Nephron progenitor cell (in vitro differentiated cells): ENCODE measurements around the gene GLIS1.
A peak's percentile ranks its signal among the peaks of the same experiment; 100 is the strongest.

Experiments
- DNase-seq: peaks from one replicate; pipeline ENCODE4 v3.0.0; 2021
- H3K27ac Mint-ChIP-seq: 2 replicates; pipeline ENCODE4 v1.8.0; 2021; ENCODE audit warnings: mild to moderate bottlenecking, moderate library complexity, mixed read lengths
- H3K27me3 Mint-ChIP-seq: 2 replicates; pipeline ENCODE4 v1.8.0; 2021; ENCODE audit warnings: mild to moderate bottlenecking, low read depth, mixed read lengths; ENCODE audit not compliant: poor library complexity
- H3K36me3 Mint-ChIP-seq: 2 replicates; pipeline ENCODE4 v1.8.0; 2021; ENCODE audit warnings: low read depth, mixed read lengths
- H3K4me1 Mint-ChIP-seq: 2 replicates; pipeline ENCODE4 v1.8.0; 2021; ENCODE audit warnings: mixed read lengths
- H3K4me3 Mint-ChIP-seq: 2 replicates; pipeline ENCODE4 v1.8.0; 2021; ENCODE audit warnings: mild to moderate bottlenecking, moderate library complexity, mixed read lengths
- H3K9me3 Mint-ChIP-seq: 2 replicates; pipeline ENCODE4 v1.8.0; 2021; ENCODE audit warnings: mild to moderate bottlenecking, moderate library complexity, mixed read lengths
- TF ChIP-seq, protein P1 (sequence below): fragments of 200-600 bp; sonication (generic); IDR thresholded peaks from 2 replicates; pipeline ENCODE4 v1.5.0; 2021; ENCODE audit warnings: antibody characterized with exemption

Gene GLIS1

DNA sequence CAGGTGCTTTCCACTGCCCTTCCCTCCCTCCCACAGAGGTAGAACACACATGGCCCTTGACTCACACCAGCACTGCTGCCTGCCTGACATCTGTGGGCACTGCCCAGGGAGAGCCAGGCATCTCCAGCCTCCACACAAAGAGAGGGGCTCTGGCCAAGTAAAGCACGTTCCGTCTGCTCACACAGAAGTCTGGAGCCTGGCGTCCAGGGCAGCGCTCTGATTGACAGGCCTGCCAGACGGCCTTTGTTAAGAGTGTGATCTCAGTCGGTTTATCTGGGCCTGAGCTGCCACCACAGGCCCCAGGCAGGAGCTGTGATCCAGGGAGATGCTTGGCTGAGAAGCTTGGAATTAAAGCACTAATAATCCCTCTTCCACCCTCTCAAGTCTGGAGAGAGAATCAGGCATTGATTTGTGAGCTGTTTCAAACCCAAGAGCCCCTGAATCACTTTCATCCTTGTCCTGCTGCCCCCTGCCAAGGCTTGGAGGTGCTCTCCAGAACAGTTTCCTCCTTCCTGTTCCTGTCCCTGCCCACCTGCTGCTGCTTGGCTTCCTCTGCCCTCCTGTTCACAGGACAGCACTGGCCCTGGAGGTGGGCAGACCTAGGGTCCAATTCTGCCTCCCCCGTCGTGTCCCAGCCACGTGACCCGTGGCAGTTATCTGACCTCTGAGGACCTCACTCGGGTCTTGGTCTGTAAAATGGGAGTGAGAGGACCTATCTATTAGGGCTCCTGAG, 276.0 kb downstream of the GLIS1 start:
- peaks cover 81% of the 10 kb centered on the region for H3K4me1 Mint-ChIP-seq
- TF ChIP-seq, protein P1, sequence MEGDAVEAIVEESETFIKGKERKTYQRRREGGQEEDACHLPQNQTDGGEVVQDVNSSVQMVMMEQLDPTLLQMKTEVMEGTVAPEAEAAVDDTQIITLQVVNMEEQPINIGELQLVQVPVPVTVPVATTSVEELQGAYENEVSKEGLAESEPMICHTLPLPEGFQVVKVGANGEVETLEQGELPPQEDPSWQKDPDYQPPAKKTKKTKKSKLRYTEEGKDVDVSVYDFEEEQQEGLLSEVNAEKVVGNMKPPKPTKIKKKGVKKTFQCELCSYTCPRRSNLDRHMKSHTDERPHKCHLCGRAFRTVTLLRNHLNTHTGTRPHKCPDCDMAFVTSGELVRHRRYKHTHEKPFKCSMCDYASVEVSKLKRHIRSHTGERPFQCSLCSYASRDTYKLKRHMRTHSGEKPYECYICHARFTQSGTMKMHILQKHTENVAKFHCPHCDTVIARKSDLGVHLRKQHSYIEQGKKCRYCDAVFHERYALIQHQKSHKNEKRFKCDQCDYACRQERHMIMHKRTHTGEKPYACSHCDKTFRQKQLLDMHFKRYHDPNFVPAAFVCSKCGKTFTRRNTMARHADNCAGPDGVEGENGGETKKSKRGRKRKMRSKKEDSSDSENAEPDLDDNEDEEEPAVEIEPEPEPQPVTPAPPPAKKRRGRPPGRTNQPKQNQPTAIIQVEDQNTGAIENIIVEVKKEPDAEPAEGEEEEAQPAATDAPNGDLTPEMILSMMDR, result no peak
- H3K36me3 Mint-ChIP-seq, result no peaks in the 10 kb centered on the region
- peaks cover 9% of the 10 kb centered on the region for H3K9me3 Mint-ChIP-seq
- H3K27ac Mint-ChIP-seq, result peak overlapping the region; percentile 85
- H3K27me3 Mint-ChIP-seq, result peaks cover 6% of the 10 kb centered on the region
- no peak for DNase-seq
- peak overlapping the region; percentile 55 for H3K4me3 Mint-ChIP-seq

GRCh38 chr1:53462193-53462592, 276.8 kb downstream of the GLIS1 start:
- Mint-ChIP-seq H3K27ac (no peak overlapping the region), H3K27me3 (peaks cover 6% of the 10 kb centered on the region), H3K9me3 (peaks cover 9% of the 10 kb centered on the region), H3K4me1 (peaks cover 74% of the 10 kb centered on the region), H3K4me3 (no peak overlapping the region), H3K36me3 (no peaks in the 10 kb centered on the region)
- DNase-seq, result no peak
- TF ChIP-seq, protein P1, result no peak

DNA sequence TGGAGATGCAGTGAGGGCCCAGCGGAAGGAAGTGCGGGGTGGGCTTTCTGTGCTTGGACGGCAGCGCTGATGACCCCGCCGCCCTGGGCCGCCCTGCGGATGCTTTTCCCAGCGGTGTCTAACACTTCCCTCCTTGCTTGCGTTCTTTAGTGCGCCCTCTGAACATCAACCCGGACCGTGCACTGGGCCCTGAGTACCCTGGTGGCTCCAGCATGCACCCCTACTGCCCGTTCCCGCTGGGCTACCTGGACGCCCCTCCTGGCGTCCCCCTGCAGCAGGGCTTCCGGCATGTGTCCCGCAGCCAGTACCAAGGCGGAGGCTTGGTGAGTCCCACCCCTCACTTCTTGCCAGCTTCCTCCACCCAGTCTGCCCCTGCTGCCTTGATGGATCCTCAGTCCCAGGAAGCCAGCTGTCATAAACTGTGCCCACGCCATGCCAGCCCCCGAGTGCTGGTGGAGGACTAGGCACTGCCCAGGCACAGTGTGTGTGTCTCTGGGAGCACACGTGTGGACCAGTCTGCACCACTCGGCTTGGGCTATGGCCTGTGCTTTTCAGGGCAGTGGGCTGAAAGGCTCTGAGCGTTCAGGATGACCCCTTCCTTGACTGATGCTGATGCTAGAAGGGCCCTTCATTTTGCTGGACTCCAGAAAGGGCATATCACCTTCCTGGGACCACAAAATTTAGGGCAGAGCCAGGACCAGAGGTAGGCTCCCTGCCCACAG, 277.5 kb downstream of the GLIS1 start:
- Mint-ChIP-seq H3K4me1 (peaks cover 69% of the 10 kb centered on the region), H3K27me3 (peaks cover 6% of the 10 kb centered on the region), H3K4me3 (no peak overlapping the region)

DNA sequence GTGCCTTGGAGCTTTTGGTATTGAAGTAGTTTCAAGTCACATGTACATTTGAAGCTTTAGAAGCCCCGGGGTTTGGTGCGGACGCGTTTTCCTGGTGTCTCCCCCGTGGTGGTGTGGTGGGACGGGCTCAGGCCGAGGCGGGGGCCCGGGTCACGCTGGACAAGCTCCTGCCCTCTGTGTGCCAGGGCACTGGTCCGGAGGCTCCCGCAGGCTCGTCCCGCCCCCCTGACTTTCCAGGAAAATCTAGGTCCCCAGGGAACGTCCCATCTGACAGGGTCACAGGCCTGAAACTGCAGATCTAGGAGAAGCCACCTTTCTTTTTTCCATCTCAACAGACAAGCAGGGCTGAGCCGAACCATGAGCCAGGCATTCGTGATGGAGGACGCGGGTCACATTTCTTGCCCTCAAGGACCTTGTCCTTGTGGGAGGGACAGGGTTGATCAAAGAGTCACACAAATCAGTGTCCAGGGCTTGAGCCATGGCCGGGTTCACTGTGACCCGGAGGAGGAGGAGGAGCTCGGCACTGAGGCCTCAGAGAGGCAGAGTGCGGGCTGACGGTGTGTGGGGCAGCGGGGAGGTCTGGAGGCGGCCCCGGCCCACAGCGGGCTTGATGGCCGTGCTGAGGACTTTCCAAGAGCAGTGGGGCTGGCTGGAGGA, 278.2 kb downstream of the GLIS1 start:
- Mint-ChIP-seq H3K27me3 (peaks cover 6% of the 10 kb centered on the region), H3K36me3 (no peaks in the 10 kb centered on the region), H3K4me3 (peak overlapping the region; percentile 56), H3K27ac (peak overlapping the region; percentile 96), H3K4me1 (peaks cover 65% of the 10 kb centered on the region), H3K9me3 (peaks cover 9% of the 10 kb centered on the region)
- DNase-seq, result peak; percentile 74
- TF ChIP-seq, protein P1, result no peak

More for the DNA sequence above, 277.5 kb downstream of the GLIS1 start:
- Mint-ChIP-seq H3K9me3 (peaks cover 9% of the 10 kb centered on the region), H3K36me3 (no peaks in the 10 kb centered on the region), H3K27ac (peak overlapping the region; percentile 96)
- no peak for DNase-seq
- TF ChIP-seq, protein P1, result no peak

- no peak for DNase-seq
- H3K27me3 Mint-ChIP-seq, result peaks cover 6% of the 10 kb centered on the region
- H3K4me3 Mint-ChIP-seq, result peak overlapping the region; percentile 56
- TF ChIP-seq, protein P1, result no peak
- peaks cover 9% of the 10 kb centered on the region for H3K9me3 Mint-ChIP-seq
- H3K36me3 Mint-ChIP-seq, result no peaks in the 10 kb centered on the region
- peaks cover 59% of the 10 kb centered on the region for H3K4me1 Mint-ChIP-seq
- H3K27ac Mint-ChIP-seq, result peak overlapping the region; percentile 96
These were observed 278.7 kb downstream of the GLIS1 start for GRCh38 chr1:53460211-53460634.
